Nucleus accumbens (tissue), 56 donors: ENCODE measurements around the gene MMRN2.
"Not testable (repeated sequence)": the region's sequence is repeated elsewhere in the genome, so short reads cannot be mapped to it uniquely, and the experiment has no call there.

Source experiments
- DNase-seq, 56 donors: peaks; one replicate each; lab custom pipeline; 2025; lab: John Stamatoyannopoulos, UW

The MMRN2 gene

DNA sequence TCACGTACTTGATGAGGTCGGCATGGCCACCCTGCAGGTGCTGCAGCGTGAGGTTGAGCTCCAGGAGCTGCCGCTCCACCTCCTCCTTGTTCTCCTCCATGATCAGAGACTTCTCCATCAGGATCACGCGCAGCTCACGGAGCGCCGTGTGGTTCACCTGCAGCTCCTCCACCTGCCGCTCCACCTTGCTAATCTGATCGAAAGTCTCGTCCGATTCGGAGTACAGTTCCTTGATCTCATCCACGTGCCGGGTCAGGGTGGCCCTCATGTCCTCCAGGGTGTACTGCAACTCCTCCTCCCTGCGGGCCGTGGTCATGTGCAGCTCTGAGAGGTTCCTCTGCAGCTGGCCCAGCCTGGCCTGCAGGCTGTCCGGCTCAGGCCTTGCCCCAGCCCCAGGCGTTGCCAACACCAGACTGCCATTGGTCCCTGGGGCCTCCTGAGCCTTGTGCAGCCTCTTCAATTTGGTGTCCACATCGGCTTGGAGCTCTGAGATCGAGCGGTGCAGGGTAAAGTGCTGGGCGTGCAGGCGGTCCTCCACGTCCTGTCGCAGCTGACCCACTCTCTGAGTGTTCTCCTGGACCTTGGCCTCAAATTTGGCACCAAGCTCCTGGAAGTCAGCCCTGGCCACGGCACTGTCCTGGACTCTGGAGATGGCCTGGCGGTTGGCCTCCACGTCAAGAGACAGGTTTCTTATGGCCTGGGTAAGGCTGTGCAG is 13.9 kb downstream of the MMRN2 start:
- DNase-seq, result no peak

DNA sequence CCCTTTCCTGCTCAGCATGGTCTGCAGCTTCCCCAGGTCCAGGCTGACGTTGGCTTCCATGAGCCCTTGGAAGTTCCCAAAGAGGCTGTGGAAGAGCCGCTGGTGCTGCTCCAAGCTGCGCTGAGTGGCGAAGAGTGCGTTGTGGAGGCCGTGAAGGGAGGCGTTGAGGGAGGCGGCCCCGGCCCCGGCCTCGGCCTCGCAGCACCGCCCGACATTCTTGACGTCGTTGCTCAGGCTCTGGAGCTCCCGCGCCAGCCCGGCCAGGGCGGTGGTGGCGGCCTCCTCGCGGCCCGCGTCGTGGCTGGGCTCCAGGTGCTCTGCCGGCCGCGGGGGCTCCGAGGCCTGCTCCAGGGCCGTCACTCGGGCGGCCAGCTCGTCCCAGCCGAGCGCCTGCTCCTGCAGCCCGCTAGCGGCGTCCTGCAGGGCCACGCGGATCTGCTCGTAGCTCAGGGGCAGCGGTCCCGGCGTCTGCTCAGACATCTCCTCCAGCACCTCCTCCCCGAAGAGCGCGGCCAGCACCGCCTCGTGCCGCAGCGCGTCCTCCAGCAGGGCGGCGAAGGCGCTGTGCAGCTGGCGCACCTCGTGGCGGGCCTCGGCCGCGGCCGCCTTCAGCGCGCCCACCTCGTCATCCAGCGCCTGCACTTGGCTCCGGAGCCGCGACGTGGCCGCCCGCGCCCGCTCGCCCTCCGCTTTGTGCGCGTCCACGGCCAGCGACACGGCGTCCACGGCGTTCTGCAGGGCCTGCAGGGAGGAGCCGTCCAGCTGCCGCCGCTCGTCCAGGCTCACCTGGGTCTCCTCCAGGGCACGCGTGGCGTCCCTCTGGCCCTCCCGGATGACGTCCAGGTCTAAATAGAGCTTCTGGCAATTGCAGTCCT is 14.7 kb downstream of the MMRN2 start:
- DNase-seq, result no peak

DNA sequence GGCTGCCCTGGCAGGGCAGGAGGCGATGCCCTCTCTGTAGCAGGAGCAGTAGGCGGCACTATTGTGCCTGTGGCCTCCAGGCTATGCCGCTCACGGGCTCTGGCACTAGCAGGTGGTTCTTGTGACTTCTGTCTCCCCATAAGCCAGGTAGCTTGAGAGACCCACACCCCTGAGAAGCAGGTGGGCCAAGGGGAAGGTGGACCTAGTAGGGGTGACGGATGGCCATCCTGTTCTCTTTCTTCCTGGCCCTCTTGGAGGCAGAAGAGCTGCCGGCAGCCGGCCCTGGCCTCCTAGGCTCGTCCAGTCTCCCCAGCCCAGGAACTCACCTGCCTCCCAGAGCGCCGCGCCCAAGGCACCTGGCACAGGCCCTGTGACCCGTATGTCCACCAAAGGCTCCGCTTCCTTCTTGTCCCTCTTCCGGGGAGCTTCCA is 15.4 kb downstream of the MMRN2 start:
- no peak for DNase-seq

DNA sequence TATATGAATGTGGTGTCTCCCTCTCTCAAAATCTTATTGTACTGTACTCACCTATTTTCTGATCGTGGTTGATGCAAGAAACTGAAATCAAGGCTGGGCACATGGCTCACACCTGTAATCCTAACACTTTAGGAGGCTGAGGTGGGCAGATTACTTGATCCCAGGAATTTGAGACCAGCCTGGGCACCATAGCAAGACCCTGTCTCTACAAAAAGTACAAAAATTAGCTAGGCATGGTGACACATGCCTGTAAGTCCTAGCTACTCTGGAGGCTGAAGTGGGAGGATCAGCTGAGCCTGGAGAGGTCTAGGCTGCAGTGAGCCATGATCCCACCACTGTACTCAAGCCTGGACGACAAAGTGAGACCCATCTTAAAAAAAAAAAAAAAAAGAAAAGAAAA is 16.0 kb downstream of the MMRN2 start:
- no peak for DNase-seq

DNA sequence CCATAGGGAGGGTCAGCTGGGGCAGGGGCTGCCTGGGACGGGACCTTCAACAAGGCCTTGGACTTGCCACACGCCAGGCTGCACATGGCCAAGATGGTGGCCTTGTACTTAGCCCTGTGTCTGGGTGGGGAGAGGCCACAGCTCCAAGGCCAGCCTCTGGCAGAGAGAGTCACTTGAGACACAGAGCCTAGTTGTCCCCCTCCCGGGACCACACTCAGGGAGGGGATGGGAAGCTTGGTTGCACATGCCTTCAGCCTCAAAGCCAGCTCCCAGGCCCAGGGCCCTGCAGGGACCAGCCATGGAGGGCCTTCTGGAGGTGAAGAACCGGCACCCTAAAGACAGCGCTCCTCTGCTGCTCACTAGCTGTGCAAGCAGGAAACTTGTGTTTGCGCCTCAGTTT is 16.7 kb downstream of the MMRN2 start:
- DNase-seq, result no peak

DNA sequence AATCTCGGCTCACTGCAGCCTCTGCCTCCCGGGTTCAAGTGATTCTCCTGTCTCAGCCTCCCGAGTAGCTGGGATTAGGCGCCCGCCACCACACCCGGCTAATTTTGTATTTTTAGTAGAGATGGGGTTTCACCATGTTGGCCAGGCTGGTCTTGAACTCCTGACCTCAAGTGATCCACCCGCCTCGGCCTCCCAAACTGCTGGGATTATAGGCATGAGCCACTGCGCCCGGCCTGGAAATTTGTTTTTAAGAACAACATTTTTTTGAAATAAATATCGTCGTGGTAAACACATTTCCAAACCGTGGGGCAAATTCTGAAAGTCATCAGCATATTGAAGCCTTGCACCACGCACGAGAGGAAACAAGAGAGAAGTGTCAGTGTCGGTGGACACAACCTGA is 17.3 kb downstream of the MMRN2 start:
- not testable (repeated sequence) for DNase-seq

DNA sequence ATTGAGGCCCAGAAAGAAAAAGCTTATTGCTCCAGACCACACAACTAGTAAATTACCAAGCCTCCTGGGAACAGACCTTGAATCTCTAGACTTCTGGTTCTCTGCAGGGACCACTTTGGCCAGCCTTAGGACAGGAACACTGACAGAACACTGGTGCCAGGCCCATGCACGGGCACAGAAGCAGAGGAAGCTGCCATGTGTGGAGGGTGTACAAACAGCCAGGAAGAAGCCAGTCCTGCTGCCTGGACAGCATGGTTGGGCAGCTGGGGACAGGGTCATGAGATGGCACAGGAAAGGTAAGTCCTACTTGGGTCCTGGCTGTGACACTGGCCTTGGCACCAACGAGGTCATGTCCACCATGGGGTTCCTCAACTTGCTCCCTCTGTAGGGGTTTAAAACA is 19.2 kb downstream of the MMRN2 start:
- DNase-seq, result no peak

DNA sequence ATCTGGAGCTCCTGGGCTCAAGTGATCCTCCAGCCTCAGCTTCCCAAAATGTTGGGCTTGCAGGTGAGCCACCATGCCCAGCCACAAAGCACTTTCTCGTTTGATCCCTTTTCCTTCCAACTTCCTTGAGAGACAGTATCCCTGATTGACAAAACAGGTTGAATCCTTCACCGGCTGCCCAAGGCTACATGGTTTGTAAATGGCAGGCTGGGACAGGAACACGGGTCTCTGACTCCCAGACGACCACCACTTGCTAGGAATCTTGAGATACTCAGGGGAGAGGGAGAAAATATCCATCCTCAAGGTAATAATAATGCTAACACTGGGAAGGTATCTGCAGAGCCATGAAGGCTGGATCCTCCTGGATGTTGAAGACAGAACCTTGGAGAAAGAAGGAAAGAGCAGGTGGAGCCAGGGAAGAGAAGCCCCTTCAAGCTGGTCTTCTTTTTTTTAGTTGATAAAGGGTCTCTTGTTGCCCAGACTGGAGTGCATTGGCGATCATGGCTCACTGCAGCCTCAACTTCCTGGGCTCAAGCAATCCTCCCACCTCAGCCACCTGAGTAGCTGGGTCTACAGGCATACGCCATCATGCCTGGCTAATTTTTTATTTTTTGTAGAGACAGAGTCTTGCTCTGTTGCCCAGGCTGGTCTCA is 19.8 kb downstream of the MMRN2 start:
- DNase-seq, result no peak

DNA sequence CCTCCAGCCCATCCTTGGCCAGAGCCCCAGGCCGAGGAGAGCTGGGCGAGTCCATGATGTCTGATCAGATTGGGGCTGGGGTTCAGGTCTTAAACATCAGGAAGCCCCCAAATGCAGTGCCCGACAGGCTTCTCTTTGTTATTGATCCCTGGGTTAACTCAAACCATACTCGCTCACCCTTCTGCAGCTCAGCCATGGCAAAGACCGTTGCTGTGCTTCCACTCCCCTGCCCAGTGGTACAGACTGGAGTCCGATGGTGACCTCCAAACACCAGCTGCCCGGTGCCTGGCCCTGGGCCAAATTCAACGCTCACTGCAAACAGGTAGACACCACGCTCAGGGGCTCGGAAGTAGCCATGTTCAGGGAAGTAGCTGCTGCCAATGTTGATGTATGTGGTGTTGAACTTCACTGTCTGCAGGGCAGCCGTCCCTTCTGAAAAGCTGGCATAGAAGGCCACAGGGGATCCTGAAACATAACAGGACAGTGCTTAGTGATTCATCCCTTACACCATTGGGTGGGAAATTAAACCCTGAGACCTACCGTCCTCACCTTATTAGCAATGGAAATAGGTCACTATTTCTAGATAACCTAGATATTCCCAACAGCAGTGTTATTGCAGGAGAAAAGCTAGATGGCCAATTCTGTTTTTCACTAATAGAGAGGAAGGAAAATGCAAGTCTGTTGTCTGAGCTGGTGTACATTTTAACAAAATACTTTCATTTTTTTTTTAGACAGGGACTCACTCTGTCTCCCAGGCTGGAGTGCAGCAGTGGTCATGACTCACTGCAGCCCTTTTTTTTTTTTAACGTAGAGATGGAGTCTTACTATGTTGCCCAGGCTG is 20.5 kb downstream of the MMRN2 start:
- DNase-seq, result no peak

DNA sequence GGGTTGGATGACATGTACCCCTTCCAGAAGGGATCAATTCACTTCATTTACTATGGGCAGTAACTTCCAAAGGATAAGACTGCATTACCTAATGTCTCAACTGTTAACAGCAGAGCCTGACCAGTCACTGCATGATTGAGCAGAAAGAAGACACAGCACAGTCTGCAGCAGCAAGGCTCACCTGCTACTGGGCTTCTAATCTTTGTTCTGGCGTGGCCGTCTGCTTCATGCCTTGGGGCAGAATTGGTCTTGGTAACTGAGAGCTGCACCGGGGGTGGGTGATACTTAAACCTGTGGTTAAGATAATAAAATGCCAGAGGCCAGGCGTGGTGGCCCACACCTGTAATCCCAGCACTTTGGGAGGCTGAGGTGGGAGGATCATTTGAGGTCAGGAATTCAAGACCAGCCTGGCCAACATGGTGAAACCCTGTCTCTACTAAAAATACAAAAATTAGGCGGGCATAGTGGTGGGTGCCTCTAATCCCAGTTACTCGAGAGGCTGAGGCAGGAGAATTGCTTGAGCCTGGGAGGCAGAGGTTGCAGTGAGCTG is 23.2 kb downstream of the MMRN2 start:
- not testable (repeated sequence) for DNase-seq

DNA sequence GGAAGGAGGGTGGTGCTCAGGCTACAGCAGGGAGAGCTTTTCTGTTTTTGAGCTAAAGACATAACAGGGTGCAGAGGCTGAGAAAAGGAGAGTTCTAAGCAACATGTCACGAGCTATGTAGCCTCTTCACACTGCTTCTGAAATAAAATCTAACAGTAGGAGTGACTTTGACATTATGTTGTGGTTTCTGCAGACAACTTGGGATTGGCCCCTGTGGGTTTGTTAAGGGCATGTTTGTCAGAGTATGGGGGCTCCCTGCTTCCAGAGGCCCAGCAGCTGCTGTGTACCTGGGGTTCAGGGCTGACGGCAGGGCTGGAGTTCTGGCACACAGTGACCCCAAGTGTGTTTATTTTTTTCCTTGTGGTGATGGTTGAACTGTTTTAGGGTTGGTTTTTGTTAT is 24.7 kb downstream of the MMRN2 start:
- no peak for DNase-seq

DNA sequence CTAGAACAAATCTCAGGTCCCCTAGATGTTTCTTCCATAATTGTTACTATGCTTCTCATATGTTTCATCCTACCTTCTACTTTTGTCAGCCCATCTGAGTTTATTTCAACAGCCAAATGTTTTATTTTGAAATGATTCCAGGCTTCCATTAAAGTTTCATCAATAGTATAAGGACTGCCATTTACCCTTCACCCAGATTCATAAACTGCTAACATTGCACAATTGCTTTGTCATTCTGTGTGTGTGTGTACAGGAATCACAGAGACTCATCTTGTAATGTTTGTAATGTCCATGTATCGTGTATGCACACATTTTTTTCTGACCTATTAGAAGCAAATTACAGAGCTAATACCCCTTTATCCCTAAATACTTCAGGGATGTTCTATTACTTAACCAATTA is 25.5 kb downstream of the MMRN2 start:
- no peak for DNase-seq

DNA sequence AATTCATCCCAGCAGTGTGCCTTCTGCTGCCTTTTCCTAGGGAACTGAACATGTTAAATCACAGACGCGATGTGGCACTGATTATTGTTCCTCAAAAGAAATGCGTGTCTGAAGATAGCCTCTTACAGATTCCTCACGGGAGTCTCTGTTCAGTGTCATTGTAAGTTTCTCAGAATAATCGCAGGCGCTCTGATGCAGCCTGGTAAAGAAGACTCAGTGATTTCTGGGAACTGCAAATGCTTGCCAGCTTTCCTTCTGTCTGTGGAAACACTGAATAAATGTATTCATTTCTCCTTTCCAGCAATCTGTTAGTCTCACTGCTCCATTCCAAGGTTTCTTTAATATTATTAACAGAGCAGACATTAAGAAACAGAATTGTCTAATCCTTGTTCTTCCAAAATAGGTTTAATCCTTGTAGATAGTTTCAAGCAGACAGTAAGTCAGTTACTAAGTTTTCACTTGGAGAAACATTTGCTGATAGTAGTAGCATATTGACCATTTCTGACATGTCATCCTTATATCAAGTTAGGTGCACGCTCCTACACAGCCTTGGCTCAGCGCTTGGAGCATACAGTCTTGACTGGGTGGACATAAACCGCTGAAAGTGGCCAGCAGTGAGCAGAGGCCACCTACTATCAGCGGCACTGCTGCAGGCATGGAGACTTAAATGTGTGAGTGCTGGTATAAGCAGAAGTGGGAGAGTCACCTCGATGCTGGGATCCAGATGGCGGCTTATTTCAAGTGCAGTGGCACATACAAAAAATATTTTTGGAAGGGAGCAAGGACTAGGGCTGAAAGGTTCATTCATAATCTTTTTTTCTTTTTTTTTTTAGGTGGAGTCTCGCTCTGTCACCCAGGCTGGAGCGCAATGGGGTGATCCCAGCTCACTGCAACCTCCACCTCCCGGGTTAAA is 27.7 kb downstream of the MMRN2 start:
- peak in 1 of 56 donors; percentile 23 for DNase-seq

DNA sequence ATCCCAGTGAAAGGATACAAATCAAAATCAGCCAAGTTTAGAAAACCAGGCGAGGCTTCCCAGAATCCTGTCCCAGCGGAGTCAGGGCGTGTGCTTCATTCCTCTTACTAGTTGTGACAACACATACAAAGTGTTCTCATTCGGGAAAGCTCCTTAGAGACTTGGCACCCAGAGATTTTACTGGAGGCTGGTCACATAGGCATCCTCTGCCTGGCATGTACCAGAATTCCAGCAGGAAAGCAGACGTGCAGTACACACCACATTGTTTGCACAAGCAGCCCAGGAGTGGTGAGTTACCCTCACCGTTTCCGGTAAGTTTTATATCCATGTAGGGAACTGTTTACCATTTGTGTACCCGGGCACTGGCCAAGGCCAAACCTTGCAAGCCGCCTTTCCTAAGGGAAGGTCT is 34.9 kb downstream of the MMRN2 start:
- no peak for DNase-seq

DNA sequence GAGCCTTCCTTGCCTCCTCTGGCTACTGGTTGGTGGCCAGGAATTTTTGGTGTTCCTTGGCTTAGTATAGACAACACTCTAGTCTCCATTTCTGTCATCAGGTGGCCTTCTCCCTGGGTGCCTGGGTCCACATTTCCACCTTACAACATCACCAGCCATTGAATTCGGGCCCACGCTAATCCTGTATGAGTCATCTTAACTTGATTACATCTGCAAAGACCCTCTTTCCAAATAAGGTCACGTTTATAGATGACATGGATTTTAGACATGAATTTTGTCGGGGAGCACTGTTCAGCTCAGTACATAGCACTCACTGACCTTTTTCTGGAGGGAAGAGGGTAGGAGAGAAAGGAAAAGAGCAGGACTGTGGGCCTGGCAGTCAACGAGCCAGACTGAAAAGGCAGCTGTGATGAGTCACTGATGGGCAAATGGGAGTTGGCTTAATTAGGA is 39.4 kb downstream of the MMRN2 start:
- no peak for DNase-seq

DNA sequence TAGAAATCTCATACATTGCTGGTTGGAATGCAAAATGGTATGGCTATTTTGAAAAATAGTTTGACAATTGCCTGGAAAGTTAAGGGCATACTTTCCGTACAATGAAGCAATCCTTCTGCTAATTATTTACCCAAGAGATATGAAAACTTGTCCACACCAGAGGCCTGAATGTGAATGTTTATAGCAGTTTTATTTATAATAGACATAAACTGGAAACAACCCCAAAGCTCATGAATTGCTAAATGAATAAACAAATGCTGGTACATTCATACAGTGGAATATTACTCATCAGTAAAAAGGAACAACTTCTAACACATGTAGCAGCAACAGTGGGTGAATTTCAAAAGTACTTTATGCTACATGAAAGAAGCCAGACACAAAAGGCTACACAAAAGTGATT is 42.7 kb downstream of the MMRN2 start:
- DNase-seq, result no peak

DNA sequence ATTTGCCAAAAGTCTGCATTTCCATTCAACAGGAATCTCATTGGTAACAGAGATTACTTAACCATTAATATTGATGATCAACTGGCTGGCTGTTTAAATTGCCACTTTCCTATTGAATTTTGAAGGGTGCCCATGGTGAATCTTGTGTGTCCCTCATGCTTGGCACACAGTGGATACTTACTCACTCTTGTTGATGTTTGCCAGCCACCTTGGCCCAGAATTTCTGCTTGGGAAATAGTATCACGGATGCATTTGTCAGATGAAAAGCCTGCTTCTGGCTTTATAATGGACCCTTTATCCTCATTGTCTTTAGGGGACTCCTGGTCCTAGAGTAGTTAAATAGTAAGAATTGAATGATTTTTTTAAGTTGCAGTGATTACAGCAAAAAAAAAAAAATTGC is 52.0 kb downstream of the MMRN2 start:
- peak in 1 of 56 donors; percentile 26 for DNase-seq

DNA sequence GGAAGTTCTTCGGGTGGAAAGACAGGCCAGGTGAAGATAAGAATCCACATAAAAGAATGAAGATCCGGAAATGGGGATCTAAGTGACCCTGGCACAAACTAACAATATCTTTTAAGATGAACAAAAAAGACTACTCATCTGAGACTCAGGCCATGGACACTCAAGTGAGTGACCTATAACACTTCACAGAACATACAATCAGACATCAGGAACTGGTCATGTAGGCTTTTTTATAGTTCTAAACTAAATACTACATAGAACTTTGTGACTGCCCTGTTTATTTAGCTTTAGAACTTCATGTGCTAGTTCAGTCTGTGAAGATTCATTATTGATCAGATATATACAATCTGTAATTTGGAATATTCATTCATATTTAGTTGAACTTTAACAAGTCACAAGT is 52.8 kb downstream of the MMRN2 start:
- DNase-seq, result no peak

DNA sequence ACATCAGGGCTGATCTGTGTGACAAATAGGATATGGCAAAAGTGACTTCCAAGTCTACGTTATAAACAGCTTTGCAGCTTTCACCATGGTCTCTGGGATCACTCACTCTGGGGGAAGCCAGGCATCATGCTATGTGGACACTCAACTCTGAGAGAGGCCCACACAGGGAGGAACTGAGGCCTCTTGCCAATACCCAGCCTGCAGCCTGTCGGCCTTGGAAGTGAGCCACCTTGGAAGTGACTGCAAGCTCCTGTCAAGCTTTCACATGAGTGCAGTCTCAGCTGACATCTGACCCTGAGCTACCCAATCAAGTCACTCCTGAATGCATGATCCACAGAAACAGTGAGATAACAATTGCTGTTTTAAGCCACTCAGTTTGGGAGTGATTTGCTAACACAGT is 56.5 kb downstream of the MMRN2 start:
- peak in 47 of 56 donors; percentile 2 to 85 (median 28) for DNase-seq
